Breast epithelium (tissue), 4 donors: Measurements from ENCODE around the gene CAMK2D. TPM values are rescaled to one million over a fixed set of nuclear protein-coding genes. Genes with fewer than 3 reads are reported as not detected.

Source experiments
- DNase-seq, 2 donors: peaks; one replicate each; pipeline ENCODE4 v3.0.0-alpha.2; 2019; ENCODE audit warnings: low spot score in 2 of 2
- H3K27ac ChIP-seq, 2 donors: fragments of 200-600 bp; sonication (generic) in 1 of 2; one replicate each; pipeline ENCODE4 v1.5.1; 2016 to 2019; ENCODE audit warnings: mild to moderate bottlenecking in 1 of 2
- H3K27me3 ChIP-seq, 2 donors: fragments of 200-600 bp; sonication (generic) in 1 of 2; one replicate each; pipeline versions ENCODE4 v1.5.1 to v1.6.0; 2017 to 2019; ENCODE audit warnings: control low read depth in 1 of 2, mild to moderate bottlenecking in 1 of 2
- H3K36me3 ChIP-seq: fragments of 200-600 bp; one replicate; pipeline ENCODE4 v1.5.1; 2019
- H3K4me1 ChIP-seq, 2 donors: fragments of 200-600 bp; sonication (generic); one replicate each; pipeline ENCODE4 v1.5.1; 2016 to 2019; ENCODE audit warnings: control low read depth in 1 of 2
- H3K4me3 ChIP-seq, 3 donors: fragments of 200-600 bp; sonication (generic); 1 replicate in 2 of 3; 2 replicates in 1 of 3; pipeline ENCODE4 v1.5.1; 2016 to 2019; ENCODE audit warnings: mild to moderate bottlenecking in 3 of 3, moderate library complexity in 2 of 3
- H3K9me3 ChIP-seq, 2 donors: fragments of 200-600 bp; sonication (generic) in 1 of 2; one replicate each; pipeline ENCODE4 v1.5.1; 2016 to 2019; ENCODE audit warnings: control low read depth in 1 of 2
- POLR2A ChIP-seq: fragments of 450-650 bp; IDR thresholded peaks from one replicate; pipeline ENCODE4 v1.6.1; 2016; ENCODE audit warnings: antibody characterized with exemption, mild to moderate bottlenecking, moderate library complexity
- POLR2AphosphoS5 ChIP-seq, 3 donors: sonication (generic); formaldehyde crosslinking; IDR thresholded peaks; one replicate each; pipeline ENCODE4 v1.6.1; 2017; ENCODE audit warnings: antibody characterized with exemption in 3 of 3
- intact Hi-C: fragments of 100-400 bp; cut with DNase I; formaldehyde crosslinking; loops from one replicate; pipeline ENCODE4 v1.15.1; 2023; ENCODE audit warnings: low total_unique reads
- total RNA-seq, 3 donors: library from RNA; depleted of rRNA; stranded (reverse); fragments of >200 nt; gene quantifications; one replicate each; pipeline ENCODE4 v1.1.0, GENCODE V29; 2016
- TF ChIP-seq, protein P1 (sequence below), 3 donors: fragments of 450-650 bp; IDR thresholded peaks; one replicate each; pipeline ENCODE4 v1.5.1; 2016 to 2017; ENCODE audit warnings: antibody characterized with exemption in 3 of 3, mild to moderate bottlenecking in 3 of 3, moderate library complexity in 3 of 3

The CAMK2D gene
- total RNA-seq, 3 donors from 2014 or later, result 47.7 to 62.1 (median 57.7) TPM

DNA sequence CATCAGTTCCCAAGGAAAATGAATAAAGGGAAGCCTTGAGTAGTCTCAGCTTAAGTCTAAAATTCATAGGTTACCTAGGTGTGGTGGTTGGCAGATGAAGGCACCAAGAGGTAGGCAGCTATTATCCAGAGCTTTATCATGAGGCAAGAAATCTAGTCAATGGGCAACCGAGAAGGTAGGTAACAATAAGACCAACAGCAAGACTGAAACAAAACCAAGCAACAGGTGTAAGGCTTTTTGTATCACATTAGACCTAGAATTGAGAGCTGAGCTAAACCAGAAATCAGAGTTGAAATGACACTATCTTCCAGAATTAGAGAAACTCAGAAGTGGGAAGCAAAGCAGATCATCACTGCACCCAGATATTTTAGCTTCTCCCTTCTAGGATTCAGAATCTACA is 117.1 kb downstream of the CAMK2D start:
- DNase-seq, result no peak
- Histone ChIP-seq H3K9me3 (no peaks in the 10 kb centered on the region), H3K4me1 (peaks cover 0 to 4% of the 10 kb centered on the region in 2 donors), H3K36me3 (no peaks in the 10 kb centered on the region), H3K4me3 (no peak overlapping the region), H3K27ac (no peak overlapping the region), H3K27me3 (no peaks in the 10 kb centered on the region)
- TF ChIP-seq, protein P1, sequence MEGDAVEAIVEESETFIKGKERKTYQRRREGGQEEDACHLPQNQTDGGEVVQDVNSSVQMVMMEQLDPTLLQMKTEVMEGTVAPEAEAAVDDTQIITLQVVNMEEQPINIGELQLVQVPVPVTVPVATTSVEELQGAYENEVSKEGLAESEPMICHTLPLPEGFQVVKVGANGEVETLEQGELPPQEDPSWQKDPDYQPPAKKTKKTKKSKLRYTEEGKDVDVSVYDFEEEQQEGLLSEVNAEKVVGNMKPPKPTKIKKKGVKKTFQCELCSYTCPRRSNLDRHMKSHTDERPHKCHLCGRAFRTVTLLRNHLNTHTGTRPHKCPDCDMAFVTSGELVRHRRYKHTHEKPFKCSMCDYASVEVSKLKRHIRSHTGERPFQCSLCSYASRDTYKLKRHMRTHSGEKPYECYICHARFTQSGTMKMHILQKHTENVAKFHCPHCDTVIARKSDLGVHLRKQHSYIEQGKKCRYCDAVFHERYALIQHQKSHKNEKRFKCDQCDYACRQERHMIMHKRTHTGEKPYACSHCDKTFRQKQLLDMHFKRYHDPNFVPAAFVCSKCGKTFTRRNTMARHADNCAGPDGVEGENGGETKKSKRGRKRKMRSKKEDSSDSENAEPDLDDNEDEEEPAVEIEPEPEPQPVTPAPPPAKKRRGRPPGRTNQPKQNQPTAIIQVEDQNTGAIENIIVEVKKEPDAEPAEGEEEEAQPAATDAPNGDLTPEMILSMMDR (IDR thresholded peaks at IDR 0.05), result no peak
- TF ChIP-seq POLR2AphosphoS5 (IDR thresholded peaks at IDR 0.05) (no peak), POLR2A (no peak)
- intact Hi-C loops, result no loop called here

DNA sequence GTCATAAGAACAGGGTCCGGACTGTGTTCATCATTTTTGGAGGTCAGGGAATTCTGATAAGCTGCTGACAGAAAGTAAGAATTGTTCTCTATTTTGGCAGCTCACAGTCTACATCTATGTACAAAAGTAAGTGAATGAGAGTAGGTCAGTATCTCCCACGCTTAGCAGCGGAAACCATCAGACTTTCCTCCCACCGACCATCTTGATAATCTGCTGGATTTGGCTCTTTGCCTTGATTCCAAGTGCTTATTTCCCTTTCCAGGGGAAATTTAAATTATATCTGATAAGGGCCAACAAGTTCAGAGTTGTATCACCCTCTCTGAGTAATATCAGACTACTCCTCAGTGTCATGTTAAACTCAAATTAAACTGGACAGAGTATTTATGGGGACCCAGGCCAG is 118.0 kb downstream of the CAMK2D start:
- Histone ChIP-seq H3K4me1 (peaks cover 0 to 4% of the 10 kb centered on the region in 2 donors), H3K4me3 (no peak overlapping the region), H3K9me3 (no peaks in the 10 kb centered on the region), H3K27me3 (no peaks in the 10 kb centered on the region), H3K27ac (no peak overlapping the region), H3K36me3 (no peaks in the 10 kb centered on the region)
- intact Hi-C loops, result no loop called here
- TF ChIP-seq, protein P1 (IDR thresholded peaks at IDR 0.05), result no peak
- TF ChIP-seq POLR2A (no peak), POLR2AphosphoS5 (IDR thresholded peaks at IDR 0.05) (no peak)
- no peak for DNase-seq

DNA sequence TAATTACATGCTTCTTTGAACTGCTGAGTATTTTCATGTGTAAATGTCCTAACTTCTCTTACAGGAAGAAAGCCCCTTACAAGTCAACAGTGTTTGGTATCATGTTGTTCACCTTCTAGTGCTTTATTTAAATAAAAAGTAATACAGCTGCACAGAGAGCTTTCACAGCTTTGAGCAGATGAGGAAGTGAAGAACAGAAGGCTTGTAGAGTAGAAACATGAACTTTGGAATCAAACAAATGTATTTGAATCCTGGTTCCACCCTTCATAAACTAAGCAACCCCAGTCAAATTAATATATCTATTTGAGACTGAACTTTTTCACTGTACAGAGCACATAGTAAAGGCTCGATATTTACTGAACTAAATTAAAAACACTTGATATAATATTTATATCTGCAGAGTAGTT is 120.5 kb downstream of the CAMK2D start:
- TF ChIP-seq, protein P1 (IDR thresholded peaks at IDR 0.05), result no peak
- TF ChIP-seq POLR2AphosphoS5 (IDR thresholded peaks at IDR 0.05), result no peak
- TF ChIP-seq POLR2A, result no peak
- H3K27ac ChIP-seq, result no peak overlapping the region
- no peak for DNase-seq
- no peaks in the 10 kb centered on the region for H3K9me3 ChIP-seq
- H3K4me1 ChIP-seq, result peaks cover 4% of the 10 kb centered on the region in 2 donors
- no peak overlapping the region for H3K4me3 ChIP-seq
- intact Hi-C loops, result no loop called here
- no peaks in the 10 kb centered on the region for H3K27me3 ChIP-seq
- H3K36me3 ChIP-seq, result no peaks in the 10 kb centered on the region

DNA sequence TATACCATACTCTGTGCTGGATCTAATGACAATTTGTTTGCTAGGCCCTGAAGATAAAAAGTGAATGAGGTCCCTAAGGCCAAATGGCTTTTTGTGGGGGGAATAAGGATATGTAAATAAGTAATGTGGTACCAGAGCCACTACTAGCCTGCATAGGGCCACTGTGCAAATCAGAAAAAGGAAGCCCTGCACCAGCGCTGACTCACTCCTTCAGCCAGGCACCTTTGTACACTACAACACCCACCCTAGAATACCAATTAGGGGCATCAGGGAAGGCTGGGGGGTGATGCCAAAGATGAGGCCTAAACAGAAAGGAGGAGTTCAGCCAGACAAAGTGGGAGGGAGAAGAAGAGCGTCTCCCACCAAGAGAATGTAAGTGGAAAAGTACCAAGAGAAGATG is 122.2 kb downstream of the CAMK2D start:
- TF ChIP-seq, protein P1 (IDR thresholded peaks at IDR 0.05), result no peak
- TF ChIP-seq POLR2AphosphoS5 (IDR thresholded peaks at IDR 0.05) (no peak), POLR2A (no peak)
- Histone ChIP-seq H3K4me1 (peaks cover 0 to 4% of the 10 kb centered on the region in 2 donors), H3K27ac (peak overlapping the region in 1 of 2 donors; percentile 29), H3K27me3 (no peaks in the 10 kb centered on the region), H3K9me3 (no peaks in the 10 kb centered on the region), H3K4me3 (no peak overlapping the region), H3K36me3 (no peaks in the 10 kb centered on the region)
- DNase-seq, result no peak
- intact Hi-C loops, result no loop called here

DNA sequence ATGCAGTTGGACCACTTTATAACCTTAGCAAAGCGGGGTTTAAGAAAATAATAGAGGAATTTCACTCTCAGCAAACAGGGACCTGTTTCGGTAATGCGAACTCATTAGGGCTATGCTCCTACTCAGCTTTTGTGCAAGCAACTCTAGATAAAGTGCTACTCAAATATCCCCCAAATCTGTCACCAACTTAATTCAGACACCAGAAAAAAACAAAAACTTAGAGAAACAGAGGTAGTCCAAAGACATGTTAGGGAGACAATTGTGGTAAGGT is 123.0 kb downstream of the CAMK2D start:
- Histone ChIP-seq H3K27me3 (no peaks in the 10 kb centered on the region), H3K36me3 (no peaks in the 10 kb centered on the region), H3K9me3 (no peaks in the 10 kb centered on the region), H3K4me1 (peaks cover 0 to 4% of the 10 kb centered on the region in 2 donors), H3K27ac (peak overlapping the region in 1 of 2 donors; percentile 29), H3K4me3 (no peak overlapping the region)
- TF ChIP-seq POLR2AphosphoS5 (IDR thresholded peaks at IDR 0.05) (no peak), POLR2A (no peak)
- TF ChIP-seq, protein P1 (IDR thresholded peaks at IDR 0.05), result no peak
- intact Hi-C loops, result no loop called here
- no peak for DNase-seq
